NOMO-1 treated with dmso at 0.1 percent for 144 hours (cell line): Measurements from ENCODE around the gene SH3RF3.

Source experiments
- DNase-seq: peaks from one replicate; lab custom pipeline; 2025; ENCODE audit not compliant: unreplicated experiment; lab: John Stamatoyannopoulos, UW

SH3RF3 gene

GRCh38 chr2:109233643-109234042, 104.6 kb downstream of the SH3RF3 start:
- no peak for DNase-seq

GRCh38 chr2:109234355-109234754, 105.3 kb downstream of the SH3RF3 start:
- DNase-seq: no peak

- DNase-seq: no peak
Measured at GRCh38 chr2:109236147-109236546, 107.1 kb downstream of the SH3RF3 start.

- no peak for DNase-seq
Measured at GRCh38 chr2:109237792-109238191, 108.8 kb downstream of the SH3RF3 start.

- DNase-seq: peak; percentile 93
Measured at GRCh38 chr2:109238580-109238979, 109.6 kb downstream of the SH3RF3 start.

- DNase-seq: no peak
Measured at GRCh38 chr2:109239720-109240119, 110.7 kb downstream of the SH3RF3 start.

- DNase-seq: no peak
Measured at GRCh38 chr2:109242210-109242653, 113.2 kb downstream of the SH3RF3 start.

GRCh38 chr2:109242654-109243331, 113.8 kb downstream of the SH3RF3 start:
- no peak for DNase-seq

GRCh38 chr2:109243526-109244303, 114.7 kb downstream of the SH3RF3 start:
- DNase-seq: no peak

- DNase-seq: no peak
Measured at GRCh38 chr2:109244304-109244582, 115.2 kb downstream of the SH3RF3 start.

- no peak for DNase-seq
Measured at GRCh38 chr2:109244750-109245382, 115.9 kb downstream of the SH3RF3 start.

GRCh38 chr2:109246176-109246575, 117.2 kb downstream of the SH3RF3 start:
- no peak for DNase-seq

GRCh38 chr2:109246616-109247015, 117.6 kb downstream of the SH3RF3 start:
- no peak for DNase-seq

GRCh38 chr2:109247340-109247739, 118.3 kb downstream of the SH3RF3 start:
- no peak for DNase-seq

- no peak for DNase-seq
Measured at GRCh38 chr2:109247812-109248211, 118.8 kb downstream of the SH3RF3 start.

GRCh38 chr2:109248590-109248989, 119.6 kb downstream of the SH3RF3 start:
- no peak for DNase-seq

- DNase-seq: no peak
Measured at GRCh38 chr2:109253217-109253616, 124.2 kb downstream of the SH3RF3 start.

GRCh38 chr2:109254174-109254904, 125.3 kb downstream of the SH3RF3 start:
- DNase-seq: peak; percentile 42

- peak; percentile 39 for DNase-seq
Measured at GRCh38 chr2:109255654-109256053, 126.6 kb downstream of the SH3RF3 start.

GRCh38 chr2:109256111-109256510, 127.1 kb downstream of the SH3RF3 start:
- no peak for DNase-seq

GRCh38 chr2:109256921-109257320, 127.9 kb downstream of the SH3RF3 start:
- DNase-seq: no peak
